ENCODE results near the gene PHETA2. TPM values are rescaled to one million over a fixed set of nuclear protein-coding genes. Genes with fewer than 3 reads are reported as not detected.

PHETA2 gene
- total and polyA plus RNA-seq, 2 donors (not counting 3 experiments of a cell fraction or from before 2014, with no cell fraction given), result 25.4 to 29.9 TPM

DNA sequence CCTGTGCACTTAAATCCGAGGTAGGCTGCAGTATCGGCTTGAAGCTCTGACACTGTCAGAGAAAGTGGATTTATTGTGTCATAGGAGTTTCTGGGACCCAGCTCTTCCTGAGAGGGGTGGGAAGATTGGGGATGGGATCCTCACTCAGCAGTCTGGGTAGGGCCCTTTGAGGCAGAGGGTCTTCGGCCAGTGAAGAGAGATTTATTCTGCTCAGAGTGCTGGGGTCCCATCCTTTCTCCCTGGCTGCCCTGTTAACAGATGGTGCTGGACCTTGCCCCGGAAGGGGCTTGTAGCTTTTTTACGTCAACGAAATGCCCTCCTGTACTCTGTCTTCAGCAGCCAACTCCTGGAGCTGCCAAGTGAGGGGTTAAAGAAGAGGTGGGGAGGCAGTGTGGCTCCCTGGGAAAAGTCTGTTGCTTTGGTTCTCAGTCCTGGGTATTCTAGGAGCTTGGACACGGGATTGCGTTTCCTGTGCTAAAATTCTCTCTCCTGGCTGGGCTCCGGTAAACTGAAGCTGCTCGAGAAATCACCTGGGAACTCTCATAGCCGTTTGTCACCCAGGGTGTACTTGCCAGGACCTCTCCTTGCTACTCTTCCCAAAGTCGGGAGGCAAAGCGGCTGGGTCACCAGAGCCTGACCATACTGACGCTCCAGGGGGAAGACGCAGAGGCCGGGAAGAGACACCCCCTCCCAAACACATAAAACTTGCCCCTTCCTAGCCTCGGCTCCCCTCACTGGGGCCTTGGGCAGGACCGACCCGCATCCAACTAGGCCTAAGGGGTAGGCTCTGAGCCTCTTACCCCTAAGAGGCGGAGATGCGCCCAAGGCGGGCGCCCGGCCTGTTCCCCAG is 4.6 kb downstream of the PHETA2 start:
- no TSS peak for BruUV-seq (replicated peaks)
- intact Hi-C loops (cut with micrococcal nuclease) (loop anchor here (1.0 kb wide), 1 partner anchor 8 kb away; the partner anchor contains the start of gene NAGA), dilution Hi-C loops (cut with MboI; ENCODE audit: extremely low pct_ligation_motif_present, low sequenced_read_pairs) (no loop called here)
- peak overlapping the region; percentile 33 for H3K4me2 ChIP-seq (ENCODE audit: insufficient read depth, low read length)
- H2AFZ ChIP-seq (ENCODE audit: low read depth, low read length), result peak overlapping the region; percentile 5
- peak; percentile 60 for FAIRE-seq
- peak; percentile 16 for DNase-seq (ENCODE audit: low read depth, low spot score)
- peak overlapping the region in 2 of 3 experiments; percentile 6 to 7 for H3K4me3 ChIP-seq (replicated peaks in 1 of 3; ENCODE audit: insufficient read depth in 1 of 3, low read depth in 1 of 3, low read length in 3 of 3)
- H3K9me1 ChIP-seq (replicated peaks; ENCODE audit: control insufficient read depth, extremely low read depth, insufficient read depth, low read length), result no peaks in the 10 kb centered on the region
- TF ChIP-seq EZH2 (IDR thresholded peaks at IDR 0.05; ENCODE audit: borderline replicate concordance, low read depth, low read length, severe bottlenecking), result no peak
- TF ChIP-seq POLR2A (IDR thresholded peaks at IDR 0.05; ENCODE audit: low read depth, low read length), result no peak
- TF ChIP-seq FOS (IDR thresholded peaks at IDR 0.05; ENCODE audit: borderline replicate concordance, insufficient read depth, low read length), result no peak
- no peak for TF ChIP-seq GATA2 (IDR thresholded peaks at IDR 0.05; ENCODE audit: insufficient read depth, insufficient read length, low read depth, low read length)
- TF ChIP-seq, protein P1, sequence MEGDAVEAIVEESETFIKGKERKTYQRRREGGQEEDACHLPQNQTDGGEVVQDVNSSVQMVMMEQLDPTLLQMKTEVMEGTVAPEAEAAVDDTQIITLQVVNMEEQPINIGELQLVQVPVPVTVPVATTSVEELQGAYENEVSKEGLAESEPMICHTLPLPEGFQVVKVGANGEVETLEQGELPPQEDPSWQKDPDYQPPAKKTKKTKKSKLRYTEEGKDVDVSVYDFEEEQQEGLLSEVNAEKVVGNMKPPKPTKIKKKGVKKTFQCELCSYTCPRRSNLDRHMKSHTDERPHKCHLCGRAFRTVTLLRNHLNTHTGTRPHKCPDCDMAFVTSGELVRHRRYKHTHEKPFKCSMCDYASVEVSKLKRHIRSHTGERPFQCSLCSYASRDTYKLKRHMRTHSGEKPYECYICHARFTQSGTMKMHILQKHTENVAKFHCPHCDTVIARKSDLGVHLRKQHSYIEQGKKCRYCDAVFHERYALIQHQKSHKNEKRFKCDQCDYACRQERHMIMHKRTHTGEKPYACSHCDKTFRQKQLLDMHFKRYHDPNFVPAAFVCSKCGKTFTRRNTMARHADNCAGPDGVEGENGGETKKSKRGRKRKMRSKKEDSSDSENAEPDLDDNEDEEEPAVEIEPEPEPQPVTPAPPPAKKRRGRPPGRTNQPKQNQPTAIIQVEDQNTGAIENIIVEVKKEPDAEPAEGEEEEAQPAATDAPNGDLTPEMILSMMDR (IDR thresholded peaks at IDR 0.05; ENCODE audit: extremely low read depth in 1 of 2, insufficient read depth in 1 of 2, low read depth in 1 of 2, low read length in 2 of 2), result no peak
- TF ChIP-seq, protein P2, sequence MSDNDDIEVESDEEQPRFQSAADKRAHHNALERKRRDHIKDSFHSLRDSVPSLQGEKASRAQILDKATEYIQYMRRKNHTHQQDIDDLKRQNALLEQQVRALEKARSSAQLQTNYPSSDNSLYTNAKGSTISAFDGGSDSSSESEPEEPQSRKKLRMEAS (IDR thresholded peaks at IDR 0.05; ENCODE audit: insufficient read depth, insufficient read length), result no peak
- TF ChIP-seq MYC (IDR thresholded peaks at IDR 0.05; ENCODE audit: low read depth, low read length), result no peak
- no peak for TF ChIP-seq JUN (IDR thresholded peaks at IDR 0.05; ENCODE audit: borderline replicate concordance, insufficient read depth, insufficient read length, low read depth)
- no peak for TF ChIP-seq POLR2AphosphoS5 (IDR thresholded peaks at IDR 0.05; ENCODE audit: insufficient read depth, low read depth, low read length)
- H3K9me3 ChIP-seq (replicated peaks; ENCODE audit: control insufficient read depth, insufficient read depth, low read length), result no peaks in the 10 kb centered on the region
- peaks cover 22% of the 10 kb centered on the region for H3K79me2 ChIP-seq (ENCODE audit: control insufficient read depth, insufficient read depth, low read length)
- ChIA-PET POLR2A (interaction anchor here (0.8 kb wide), 1 partner anchor 9 kb away, joined by 3 read pairs; no protein-coding TSS in a partner anchor), CTCF (interaction anchor here (3.0 kb wide), 1 partner anchor 12 kb away, joined by 26 read pairs; the partner anchor contains the start of gene NDUFA6)
- no peaks in the 10 kb centered on the region for H3K27me3 ChIP-seq (ENCODE audit: control insufficient read depth in 2 of 2, insufficient read depth in 2 of 2, low read length in 2 of 2)
- H3K36me3 ChIP-seq (ENCODE audit: control insufficient read depth in 2 of 2, extremely low read depth in 1 of 2, insufficient read depth in 2 of 2, low read length in 2 of 2), result peaks cover 12 to 21% of the 10 kb centered on the region in 2 experiments
- peaks cover 19% of the 10 kb centered on the region for H3K4me1 ChIP-seq (ENCODE audit: control insufficient read depth, extremely low read depth, insufficient read depth, low read length)
- peak overlapping the region; percentile 74 for H3K27ac ChIP-seq (ENCODE audit: insufficient read depth, low read depth, low read length)
- H3K9ac ChIP-seq (replicated peaks; ENCODE audit: extremely low read depth, insufficient read depth, low read length), result peak overlapping the region; percentile 91
- no peaks in the 10 kb centered on the region for H4K20me1 ChIP-seq (replicated peaks; ENCODE audit: control insufficient read depth, extremely low read depth, insufficient read depth, low read length)

Measured in endothelial cell of umbilical vein (primary cell).